Adrenal gland (tissue), 12 donors: ENCODE data around the gene ATXN1. TPM values are rescaled to one million over a fixed set of nuclear protein-coding genes. Genes with fewer than 3 reads are reported as not detected.
"Not testable (repeated sequence)": the region's sequence is repeated elsewhere in the genome, so short reads cannot be mapped to it uniquely, and the experiment has no call there.

Experiments used
- DNase-seq, 7 donors: peaks; one replicate each; pipeline ENCODE4 v3.0.0-alpha.2; 2019 to 2020
- H3K27ac ChIP-seq, 5 donors: fragments of 200-600 bp; sonication (generic) in 4 of 5; 1 replicate in 3 of 5; 2 replicates in 2 of 5; pipeline versions ENCODE4 v1.5.1 to v1.8.0; 2016 to 2020; ENCODE audit warnings: mild to moderate bottlenecking in 1 of 5
- H3K27me3 ChIP-seq: fragments of 200-600 bp; 2 replicates; pipeline ENCODE4 v1.8.0; 2021
- H3K36me3 ChIP-seq, 2 donors: fragments of 200-600 bp; replicated peaks in 1 of 2; 1 replicate in 1 of 2; 2 replicates in 1 of 2; pipeline versions ENCODE4 v1.5.1 to v1.8.0; 2018 to 2022
- H3K4me1 ChIP-seq, 2 donors: fragments of 200-600 bp; replicated peaks in 1 of 2; 1 replicate in 1 of 2; 2 replicates in 1 of 2; pipeline versions ENCODE4 v1.5.1 to v1.8.0; 2018 to 2021
- H3K4me3 ChIP-seq, 4 donors: fragments of 200-600 bp; sonication (generic) in 3 of 4; one replicate each; pipeline ENCODE4 v1.5.1; 2016 to 2018
- H3K9me3 ChIP-seq, 3 donors: fragments of 200-600 bp; sonication (generic) in 1 of 3; replicated peaks in 1 of 3; 1 replicate in 2 of 3; 2 replicates in 1 of 3; pipeline versions ENCODE4 v1.5.1 to v1.8.0; 2016 to 2021
- CTCF ChIP-seq, 6 experiments: fragments of 450-650 bp in 4 of 6; fragments of 200-600 bp in 2 of 6; sonication (generic) in 1 of 6; IDR thresholded peaks; 1 replicate in 5 of 6; 2 replicates in 1 of 6; pipeline versions ENCODE4 v1.5.1 to v1.8.0; 2016 to 2021; ENCODE audit warnings: antibody characterized with exemption in 6 of 6, mild to moderate bottlenecking in 2 of 6, moderate library complexity in 1 of 6
- POLR2A ChIP-seq, 2 donors: fragments of 450-650 bp; IDR thresholded peaks; one replicate each; pipeline ENCODE4 v1.6.1; 2017; ENCODE audit warnings: antibody characterized with exemption in 2 of 2, mild to moderate bottlenecking in 2 of 2, moderate library complexity in 1 of 2
- WGBS, 4 donors: extraction: QIAGEN DNeasy Blood & Tissue Kit in 2 of 4; methylation state at CpG; one replicate each; pipeline versions ENCODE4 v1.1.5 to v1.1.7; 2013 to 2017; 5-methylcytosine and 5-hydroxymethylcytosine counted together
- intact Hi-C, 2 donors: fragments of 100-400 bp; cut with DNase I; formaldehyde crosslinking; loops; one replicate each; pipeline versions ENCODE4 v1.14.1 to v1.15.0; 2022 to 2023
- polyA plus RNA-seq, 3 donors: library from polyadenylated mRNA; stranded (reverse); fragments of 200-250 nt in 2 of 3; fragments of 350-450 nt in 1 of 3; fragmentation: Illumina TruSeq in 1 of 3; extraction: RNeasy Lipid Tissue Mini Kit (QIAGEN cat#74804) in 1 of 3; gene quantifications; one replicate each; pipeline ENCODE4 v1.2.3, GENCODE V29; 2013 to 2014
- total RNA-seq, 9 donors: library from RNA; depleted of rRNA in 4 of 9; stranded (reverse); fragments of >200 nt in 4 of 9; fragments of 120-200 nt in 1 of 9; fragmentation: NEBNext Ultra II Directional in 1 of 9; extraction: Animal tissue kit (Norgen Biotek cat#: 25700) in 1 of 9; gene quantifications; one replicate each; pipeline versions ENCODE4 v1.1.0 to v1.2.4, GENCODE V29; 2013 to 2023
- donor health status: healthy with polysubstance abuse.
- donor health status: Bipolar disorder and iron deficiency.
- donor health status: DM: yes; HTN: yes; CAD: no.
- donor health status: DM: no; HTN: no; CAD: no.
- donor health status: DM: no; HTN: no; CAD: no.
- donor health status: DM: yes; HTN: yes; CAD: no.

Gene ATXN1
- total and polyA plus RNA-seq, 12 donors, result 3.4 to 51.3 (median 25.4) TPM

GRCh38 chr6:16544006-16544405, 217.3 kb downstream of the ATXN1 start:
- intact Hi-C loops, result no loop called here
- TF ChIP-seq POLR2A (IDR thresholded peaks at IDR 0.05) (peak in 1 of 2 donors; percentile 32), CTCF (IDR thresholded peaks at IDR 0.05) (no peak)
- Histone ChIP-seq H3K36me3 (no peaks in the 10 kb centered on the region), H3K4me1 (peaks cover 0 to 12% of the 10 kb centered on the region in 2 donors), H3K27me3 (no peaks in the 10 kb centered on the region), H3K4me3 (no peak overlapping the region), H3K27ac (peak overlapping the region in 2 of 5 donors; percentile 32 to 72), H3K9me3 (no peaks in the 10 kb centered on the region)
- WGBS, 4 donors, result 41 to 58% (median 52%) methylated on average over 10 to 11 of the region's 11 CpGs
- DNase-seq, result peak; percentile 34 to 87 (median 79)

GRCh38 chr6:16543521-16543920, 217.7 kb downstream of the ATXN1 start:
- no peak for DNase-seq
- TF ChIP-seq POLR2A (IDR thresholded peaks at IDR 0.05) (no peak), CTCF (IDR thresholded peaks at IDR 0.05) (no peak)
- H3K4me1 ChIP-seq, result peaks cover 0 to 12% of the 10 kb centered on the region in 2 donors
- H3K4me3 ChIP-seq, result no peak overlapping the region
- no peaks in the 10 kb centered on the region for H3K27me3 ChIP-seq
- intact Hi-C loops, result no loop called here
- H3K36me3 ChIP-seq, result no peaks in the 10 kb centered on the region
- peak overlapping the region in 1 of 5 donors; percentile 32 for H3K27ac ChIP-seq
- no peaks in the 10 kb centered on the region for H3K9me3 ChIP-seq
- 77 to 84% (median 80%) methylated on average over 5 of the region's 5 CpGs for WGBS, 4 donors

GRCh38 chr6:16542070-16542469, 219.2 kb downstream of the ATXN1 start:
- intact Hi-C loops, result no loop called here
- DNase-seq, result no peak
- Histone ChIP-seq H3K4me1 (peaks cover 0 to 12% of the 10 kb centered on the region in 2 donors), H3K9me3 (no peaks in the 10 kb centered on the region), H3K27me3 (no peaks in the 10 kb centered on the region), H3K27ac (no peak overlapping the region), H3K36me3 (no peaks in the 10 kb centered on the region), H3K4me3 (no peak overlapping the region)
- TF ChIP-seq CTCF (IDR thresholded peaks at IDR 0.05) (no peak), POLR2A (IDR thresholded peaks at IDR 0.05) (no peak)
- WGBS, 4 donors, result 93 to 97% (median 94%) methylated on average over 7 of the region's 7 CpGs

GRCh38 chr6:16540804-16541752, 220.2 kb downstream of the ATXN1 start:
- TF ChIP-seq CTCF (IDR thresholded peaks at IDR 0.05), result peak in 3 of 6 experiments; percentile 4 to 12 (median 11)
- TF ChIP-seq POLR2A (IDR thresholded peaks at IDR 0.05), result no peak
- DNase-seq, result peak in 3 of 7 donors; percentile 11 to 25 (median 24)

GRCh38 chr6:16540383-16540782, 220.9 kb downstream of the ATXN1 start:
- WGBS, 4 donors, result 96 to 99% (median 98%) methylated on average over 4 of the region's 4 CpGs

More at GRCh38 chr6:16540804-16541752, 220.2 kb downstream of the ATXN1 start:
- intact Hi-C loops, result no loop called here
- peaks cover 0 to 12% of the 10 kb centered on the region in 2 donors for H3K4me1 ChIP-seq
- no peaks in the 10 kb centered on the region for H3K9me3 ChIP-seq
- no peaks in the 10 kb centered on the region for H3K36me3 ChIP-seq
- no peaks in the 10 kb centered on the region for H3K27me3 ChIP-seq
- H3K4me3 ChIP-seq, result no peak overlapping the region
- H3K27ac ChIP-seq, result no peak overlapping the region
- 71 to 85% (median 79%) methylated on average over 13 to 14 of the region's 14 CpGs for WGBS, 4 donors

More at GRCh38 chr6:16540383-16540782, 220.9 kb downstream of the ATXN1 start:
- H3K27ac ChIP-seq, DNase-seq, intact Hi-C loops, H3K4me3 ChIP-seq, H3K36me3 ChIP-seq, H3K27me3 ChIP-seq, H3K9me3 ChIP-seq: not testable (repeated sequence)
- peaks cover 0 to 12% of the 10 kb centered on the region in 2 donors for H3K4me1 ChIP-seq
